GM23248 (cell line): ENCODE data around the gene RNF157.

Experiments used
- EZH2 ChIP-seq: fragments of 200-600 bp; sonication (generic); IDR thresholded peaks from 2 replicates; pipeline ENCODE4 v1.6.1; 2018; ENCODE audit warnings: antibody characterized with exemption, mild to moderate bottlenecking; ENCODE audit not compliant: insufficient read depth, poor library complexity, severe bottlenecking
- EZH2phosphoT487 ChIP-seq: fragments of 200-600 bp; sonication (generic); IDR thresholded peaks from 2 replicates; pipeline ENCODE4 v1.6.1; 2018; ENCODE audit warnings: antibody characterized with exemption, moderate library complexity, mild to moderate bottlenecking, low read depth; ENCODE audit not compliant: insufficient read depth

DNA sequence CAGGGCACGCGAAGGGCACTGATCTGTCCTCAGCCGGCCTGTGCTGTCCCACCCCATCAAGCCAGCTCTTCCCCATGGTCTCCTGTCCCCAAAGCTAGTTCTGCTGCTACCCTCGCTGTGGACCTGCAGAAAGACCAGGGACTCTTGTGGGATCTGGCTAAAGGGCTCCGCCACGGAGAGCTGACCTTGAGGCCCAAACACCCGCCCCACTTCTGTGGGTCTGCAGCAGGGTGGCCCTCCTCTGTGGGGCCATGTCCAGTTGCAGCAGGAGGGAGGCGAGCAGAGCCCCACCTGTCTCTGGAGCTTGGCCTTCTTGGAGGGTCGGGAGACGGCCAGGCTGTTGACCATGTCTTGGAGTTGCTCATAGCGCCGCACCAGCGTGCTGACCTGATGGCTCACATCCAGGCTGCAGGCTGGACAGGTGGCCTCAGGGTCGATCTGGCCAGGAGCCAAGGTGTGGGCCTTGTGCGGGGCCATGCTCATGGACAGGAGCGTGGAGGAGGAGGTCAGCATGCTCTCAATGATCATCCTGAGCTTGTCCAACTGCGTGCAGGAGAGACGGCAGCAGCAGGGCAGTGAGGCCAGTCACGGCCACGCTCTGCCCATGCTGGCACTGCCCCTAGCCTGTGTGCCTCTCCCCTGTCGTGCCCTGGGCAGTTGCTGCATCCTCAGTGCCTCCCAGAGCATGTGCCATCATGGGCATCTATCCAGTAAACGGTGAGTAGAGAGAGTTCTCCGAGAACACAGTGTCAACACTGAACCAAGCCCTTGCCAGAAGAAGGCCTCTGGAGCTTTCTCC lies 41.5 kb upstream of the RNF157 start:
- TF ChIP-seq EZH2phosphoT487 = no peak
- TF ChIP-seq EZH2 = no peak
